Activated naive CD8-positive, alpha-beta T cell treated with anti-CD3 and anti-CD28 coated beads, Interleukin-2, amount 10 ng/mL, durations not matched to agents 7 days and 5 days (primary cell): ENCODE results near the gene GP5. TPM values are rescaled to one million over a fixed set of nuclear protein-coding genes. Genes with fewer than 3 reads are reported as not detected.

ENCODE experiments used
- ATAC-seq: fragments of 150-1000 bp; cut with Tn5 transposase; one replicate; pipeline ENCODE4 v1.10.0; 2021; ENCODE audit warnings: low read depth, moderate library complexity
- POLR2A ChIA-PET: fragments of 350-600 bp; sonication (Branson Sonifier 250); formaldehyde crosslinking; loops from one replicate; lab custom pipeline; 2021; ENCODE audit warnings: antibody characterized with exemption; lab: Charles Lee
- DNase-seq: peaks from one replicate; pipeline ENCODE4 v3.0.0; 2021
- H3K27ac Mint-ChIP-seq: one replicate; pipeline ENCODE4 v1.8.0; 2022; ENCODE audit warnings: mild to moderate bottlenecking, mixed read lengths
- H3K27me3 Mint-ChIP-seq: one replicate; pipeline ENCODE4 v1.8.0; 2022; ENCODE audit warnings: mild to moderate bottlenecking, moderate library complexity, mixed read lengths
- H3K36me3 Mint-ChIP-seq: one replicate; pipeline ENCODE4 v1.8.0; 2021; ENCODE audit warnings: mild to moderate bottlenecking, mixed read lengths
- H3K4me1 Mint-ChIP-seq: one replicate; pipeline ENCODE4 v1.8.0; 2021; ENCODE audit warnings: mixed read lengths
- H3K4me3 Mint-ChIP-seq: one replicate; pipeline ENCODE4 v1.8.0; 2022; ENCODE audit warnings: mild to moderate bottlenecking, moderate library complexity, mixed read lengths
- H3K9me3 Mint-ChIP-seq: one replicate; pipeline ENCODE4 v1.8.0; 2021; ENCODE audit warnings: mixed read lengths
- total RNA-seq, 2 experiments: library from RNA; stranded (reverse); gene quantifications; one replicate each; pipeline ENCODE4 v1.2.3, GENCODE V29; 2021

GP5 gene, protein sequence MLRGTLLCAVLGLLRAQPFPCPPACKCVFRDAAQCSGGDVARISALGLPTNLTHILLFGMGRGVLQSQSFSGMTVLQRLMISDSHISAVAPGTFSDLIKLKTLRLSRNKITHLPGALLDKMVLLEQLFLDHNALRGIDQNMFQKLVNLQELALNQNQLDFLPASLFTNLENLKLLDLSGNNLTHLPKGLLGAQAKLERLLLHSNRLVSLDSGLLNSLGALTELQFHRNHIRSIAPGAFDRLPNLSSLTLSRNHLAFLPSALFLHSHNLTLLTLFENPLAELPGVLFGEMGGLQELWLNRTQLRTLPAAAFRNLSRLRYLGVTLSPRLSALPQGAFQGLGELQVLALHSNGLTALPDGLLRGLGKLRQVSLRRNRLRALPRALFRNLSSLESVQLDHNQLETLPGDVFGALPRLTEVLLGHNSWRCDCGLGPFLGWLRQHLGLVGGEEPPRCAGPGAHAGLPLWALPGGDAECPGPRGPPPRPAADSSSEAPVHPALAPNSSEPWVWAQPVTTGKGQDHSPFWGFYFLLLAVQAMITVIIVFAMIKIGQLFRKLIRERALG
- total RNA-seq, result 1 to 10 TPM; 2.2 to 2.3 TPM

GRCh38 chr3:194399166-194399565 lies at the start of gene GP5:
Gene GP5, minus strand, starts transcription at chr3:194399266. Its CDS starts 984 bp downstream, at chr3:194398282.
- DNase-seq, result no peak
- peak within 1 kb of the TSS; percentile 77 for H3K27ac Mint-ChIP-seq
- peak within 1 kb of the TSS; percentile 84 for H3K4me3 Mint-ChIP-seq
- ATAC-seq, result no peak
- no peaks in the 10 kb centered on the region for H3K9me3 Mint-ChIP-seq
- peaks cover 38% of the 10 kb centered on the region for H3K4me1 Mint-ChIP-seq
- H3K36me3 Mint-ChIP-seq, result no peaks in the 10 kb centered on the region
- H3K27me3 Mint-ChIP-seq, result peaks cover 6% of the 10 kb centered on the region
- POLR2A ChIA-PET, result interaction anchor here (0.7 kb wide), 1 partner anchor 65 kb away, joined by 4 read pairs; no protein-coding TSS in a partner anchor

DNA sequence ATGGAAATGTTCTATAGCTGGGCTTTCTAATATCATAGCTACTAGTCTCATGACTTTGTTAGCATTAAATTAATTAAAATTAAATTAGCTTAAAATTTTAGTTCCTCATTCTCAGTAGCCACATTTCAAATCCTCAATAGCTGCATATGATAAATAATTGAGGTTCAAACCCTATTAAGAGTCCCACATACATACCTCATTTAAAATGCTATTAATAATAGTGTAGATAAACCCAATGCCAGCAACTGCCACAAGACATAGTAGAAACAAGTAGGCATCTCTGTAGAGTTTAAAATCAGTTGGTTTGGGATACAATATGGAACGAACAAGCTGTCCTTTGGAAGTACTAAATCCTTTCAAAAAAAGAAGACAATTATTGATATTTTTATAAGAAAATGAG lies 48.6 kb upstream of the GP5 start:
- POLR2A ChIA-PET, result no interaction called here
- Mint-ChIP-seq H3K27ac (no peak overlapping the region), H3K36me3 (peaks cover 22% of the 10 kb centered on the region), H3K9me3 (no peaks in the 10 kb centered on the region), H3K4me3 (no peak overlapping the region), H3K27me3 (no peaks in the 10 kb centered on the region), H3K4me1 (peaks cover 2% of the 10 kb centered on the region)
- DNase-seq (no peak), ATAC-seq (no peak)

DNA sequence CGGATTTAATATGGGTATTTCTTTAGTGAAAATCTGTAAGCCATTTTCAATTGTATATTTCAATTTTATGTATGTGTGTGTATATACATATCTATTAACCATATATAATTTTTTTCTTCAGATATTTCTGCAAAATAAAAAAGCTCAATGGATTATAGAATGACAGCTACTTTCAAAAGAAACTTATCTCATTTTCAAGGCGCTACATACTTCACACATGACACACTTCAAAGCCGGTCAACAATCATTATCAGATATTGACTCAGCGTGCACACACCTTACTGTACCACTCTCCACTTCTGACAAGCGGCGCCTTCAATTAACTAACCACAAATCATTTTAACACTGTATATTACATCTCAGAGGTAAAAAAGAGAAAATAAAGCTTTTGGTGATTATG lies 48.1 kb upstream of the GP5 start:
- ATAC-seq (no peak), DNase-seq (no peak)
- Mint-ChIP-seq H3K36me3 (peaks cover 20% of the 10 kb centered on the region), H3K9me3 (no peaks in the 10 kb centered on the region), H3K4me1 (peaks cover 2% of the 10 kb centered on the region), H3K4me3 (no peak overlapping the region), H3K27ac (no peak overlapping the region), H3K27me3 (no peaks in the 10 kb centered on the region)
- POLR2A ChIA-PET, result no interaction called here

GRCh38 chr3:194446754-194447153 lies 47.7 kb upstream of the GP5 start:
- H3K9me3 Mint-ChIP-seq, result no peaks in the 10 kb centered on the region
- no peaks in the 10 kb centered on the region for H3K27me3 Mint-ChIP-seq
- H3K27ac Mint-ChIP-seq, result no peak overlapping the region
- no peak overlapping the region for H3K4me3 Mint-ChIP-seq
- DNase-seq (no peak), ATAC-seq (no peak)
- POLR2A ChIA-PET, result no interaction called here
- peaks cover 2% of the 10 kb centered on the region for H3K4me1 Mint-ChIP-seq
- peaks cover 19% of the 10 kb centered on the region for H3K36me3 Mint-ChIP-seq

GRCh38 chr3:194446172-194446571 lies 47.1 kb upstream of the GP5 start:
- Mint-ChIP-seq H3K36me3 (peaks cover 19% of the 10 kb centered on the region), H3K4me3 (no peak overlapping the region), H3K27ac (no peak overlapping the region), H3K27me3 (no peaks in the 10 kb centered on the region), H3K9me3 (no peaks in the 10 kb centered on the region), H3K4me1 (peaks cover 2% of the 10 kb centered on the region)
- no peak for ATAC-seq
- DNase-seq, result no peak
- POLR2A ChIA-PET, result no interaction called here

DNA sequence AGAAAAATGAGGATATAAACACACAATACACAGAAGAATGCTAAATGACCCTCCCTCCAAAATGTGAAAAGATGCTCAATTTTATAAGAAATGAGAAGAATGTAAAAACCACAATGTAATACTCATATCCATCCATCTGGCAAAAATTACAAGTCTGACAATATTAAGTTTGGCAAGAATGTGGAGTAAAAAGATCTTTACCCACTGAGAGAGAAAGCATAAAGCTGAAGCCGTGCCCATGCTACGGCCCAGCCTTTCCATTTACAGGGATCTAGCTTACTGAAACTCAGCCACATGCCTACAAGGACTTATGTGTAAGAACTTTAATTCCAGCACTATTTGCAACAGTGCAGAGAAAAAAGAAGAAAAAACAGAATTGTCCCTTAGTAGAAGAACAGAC lies 44.8 kb upstream of the GP5 start:
- Mint-ChIP-seq H3K27ac (no peak overlapping the region), H3K27me3 (no peaks in the 10 kb centered on the region), H3K36me3 (peaks cover 12% of the 10 kb centered on the region), H3K4me1 (peaks cover 5% of the 10 kb centered on the region), H3K9me3 (no peaks in the 10 kb centered on the region), H3K4me3 (no peak overlapping the region)
- POLR2A ChIA-PET, result no interaction called here
- no peak for ATAC-seq
- no peak for DNase-seq

GRCh38 chr3:194440756-194441155 lies 41.7 kb upstream of the GP5 start:
- POLR2A ChIA-PET, result no interaction called here
- Mint-ChIP-seq H3K27me3 (no peaks in the 10 kb centered on the region), H3K4me1 (peaks cover 10% of the 10 kb centered on the region), H3K9me3 (no peaks in the 10 kb centered on the region), H3K36me3 (peaks cover 28% of the 10 kb centered on the region), H3K4me3 (no peak overlapping the region), H3K27ac (no peak overlapping the region)
- DNase-seq (no peak), ATAC-seq (no peak)

- DNase-seq (no peak), ATAC-seq (no peak)
- Mint-ChIP-seq H3K4me3 (no peak overlapping the region), H3K4me1 (peaks cover 10% of the 10 kb centered on the region), H3K9me3 (no peaks in the 10 kb centered on the region), H3K36me3 (peaks cover 31% of the 10 kb centered on the region), H3K27me3 (no peaks in the 10 kb centered on the region), H3K27ac (no peak overlapping the region)
- POLR2A ChIA-PET, result no interaction called here
Observed at GRCh38 chr3:194439881-194440550, 41.0 kb upstream of the GP5 start.

GRCh38 chr3:194434503-194434902 lies 35.4 kb upstream of the GP5 start:
- Mint-ChIP-seq H3K27ac (no peak overlapping the region), H3K27me3 (no peaks in the 10 kb centered on the region), H3K4me1 (peaks cover 8% of the 10 kb centered on the region), H3K36me3 (peaks cover 30% of the 10 kb centered on the region), H3K4me3 (no peak overlapping the region), H3K9me3 (no peaks in the 10 kb centered on the region)
- POLR2A ChIA-PET, result no interaction called here
- DNase-seq, result no peak
- no peak for ATAC-seq

DNA sequence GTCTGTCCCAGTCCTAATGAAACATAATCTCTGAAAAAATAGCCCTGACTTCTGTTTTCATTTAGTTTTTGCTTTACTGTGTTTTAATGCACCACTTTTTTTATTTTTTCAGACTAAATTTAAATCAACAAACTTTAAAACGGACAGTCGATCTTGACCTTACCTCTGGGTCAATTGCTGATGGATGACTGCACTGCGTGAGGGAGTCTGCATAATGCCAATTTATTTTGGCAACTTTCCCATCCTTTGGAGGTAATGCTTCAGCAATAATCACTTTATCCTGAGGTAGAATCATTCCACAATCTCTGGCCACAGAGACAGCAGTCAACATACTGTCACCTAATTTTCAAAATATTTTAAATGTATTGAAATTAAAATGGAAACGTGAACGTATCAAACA lies 32.5 kb upstream of the GP5 start:
- Mint-ChIP-seq H3K27me3 (no peaks in the 10 kb centered on the region), H3K9me3 (no peaks in the 10 kb centered on the region), H3K36me3 (peaks cover 25% of the 10 kb centered on the region), H3K27ac (no peak overlapping the region), H3K4me1 (peaks cover 1% of the 10 kb centered on the region), H3K4me3 (no peak overlapping the region)
- ATAC-seq (no peak), DNase-seq (no peak)
- POLR2A ChIA-PET, result no interaction called here

GRCh38 chr3:194425399-194425798 lies 26.3 kb upstream of the GP5 start:
- H3K27ac Mint-ChIP-seq, result no peak overlapping the region
- no peak for DNase-seq
- H3K36me3 Mint-ChIP-seq, result peaks cover 23% of the 10 kb centered on the region
- POLR2A ChIA-PET, result no interaction called here
- no peak for ATAC-seq
- H3K4me1 Mint-ChIP-seq, result peaks cover 2% of the 10 kb centered on the region
- H3K9me3 Mint-ChIP-seq, result no peaks in the 10 kb centered on the region
- H3K27me3 Mint-ChIP-seq, result no peaks in the 10 kb centered on the region
- H3K4me3 Mint-ChIP-seq, result no peak overlapping the region

DNA sequence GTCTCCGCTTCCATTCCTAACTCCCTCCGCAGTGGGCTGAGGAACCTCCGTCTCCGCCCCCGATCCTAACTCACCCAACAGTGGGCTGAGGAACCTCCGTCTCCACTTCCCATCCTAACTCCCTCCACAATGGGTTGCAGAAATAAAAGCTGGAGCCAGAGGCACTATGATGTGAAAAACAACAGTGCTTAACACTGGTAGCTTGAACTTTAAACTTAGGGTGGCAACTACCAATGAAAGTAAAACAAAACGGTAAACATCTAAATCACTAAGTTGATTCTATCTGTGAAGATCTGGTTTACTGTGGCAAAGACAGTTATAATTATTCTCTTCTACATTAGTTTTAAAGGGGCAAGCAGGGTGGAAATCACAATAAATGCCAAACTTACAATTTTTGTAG lies 25.9 kb upstream of the GP5 start:
- peaks cover 23% of the 10 kb centered on the region for H3K36me3 Mint-ChIP-seq
- no peak for ATAC-seq
- H3K27ac Mint-ChIP-seq, result no peak overlapping the region

DNA sequence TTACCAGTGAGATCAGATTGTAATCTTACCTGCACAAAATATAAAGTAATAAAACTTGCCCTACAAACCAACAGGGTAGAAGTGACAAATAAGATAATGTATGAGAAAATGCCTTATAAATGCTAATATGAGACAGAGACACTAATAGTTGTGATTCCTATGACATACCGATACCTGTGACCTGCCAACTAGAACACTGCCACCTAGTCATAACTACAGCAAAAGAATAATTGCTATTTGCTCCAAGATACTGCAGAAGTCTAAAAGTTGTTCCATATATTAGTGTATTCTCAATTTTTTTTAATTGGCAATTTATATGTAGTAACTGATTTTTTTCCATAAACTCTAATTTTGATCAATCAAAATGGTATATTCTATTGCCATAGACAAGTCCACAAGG lies 25.3 kb upstream of the GP5 start:
- ATAC-seq (no peak), DNase-seq (no peak)
- POLR2A ChIA-PET, result no interaction called here
- H3K27ac Mint-ChIP-seq, result no peak overlapping the region
- H3K36me3 Mint-ChIP-seq, result peaks cover 19% of the 10 kb centered on the region
- H3K4me3 Mint-ChIP-seq, result no peak overlapping the region
- no peaks in the 10 kb centered on the region for H3K9me3 Mint-ChIP-seq
- peaks cover 2% of the 10 kb centered on the region for H3K4me1 Mint-ChIP-seq
- no peaks in the 10 kb centered on the region for H3K27me3 Mint-ChIP-seq

More for the DNA sequence above, 25.9 kb upstream of the GP5 start:
- Mint-ChIP-seq H3K4me1 (peaks cover 2% of the 10 kb centered on the region), H3K9me3 (no peaks in the 10 kb centered on the region), H3K4me3 (no peak overlapping the region), H3K27me3 (no peaks in the 10 kb centered on the region)
- POLR2A ChIA-PET, result no interaction called here
- no peak for DNase-seq

DNA sequence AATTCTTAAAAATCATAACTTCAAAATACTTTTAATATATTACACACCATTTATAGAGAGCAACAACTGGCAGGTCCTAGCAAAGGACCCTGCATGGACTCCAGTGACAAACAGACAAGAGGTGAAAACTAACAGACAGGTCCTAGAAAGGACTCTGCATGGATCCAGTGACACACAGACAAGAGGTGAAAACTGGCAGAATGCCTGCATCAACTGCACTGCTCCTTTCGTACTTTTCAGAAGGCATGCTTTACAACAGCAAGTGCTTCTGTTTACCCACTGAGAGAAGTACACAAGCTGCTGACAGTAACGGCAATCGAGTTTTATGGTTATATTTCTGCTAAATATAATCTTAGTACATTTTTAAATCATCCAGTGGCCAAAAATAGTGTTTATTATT lies 24.3 kb upstream of the GP5 start:
- Mint-ChIP-seq H3K27me3 (no peaks in the 10 kb centered on the region), H3K9me3 (no peaks in the 10 kb centered on the region), H3K4me1 (peaks cover 2% of the 10 kb centered on the region), H3K36me3 (peaks cover 18% of the 10 kb centered on the region), H3K4me3 (no peak overlapping the region), H3K27ac (no peak overlapping the region)
- DNase-seq, result no peak
- POLR2A ChIA-PET, result no interaction called here
- no peak for ATAC-seq
